ENCODE data around the gene EYA2. TPM values are rescaled to one million over a fixed set of nuclear protein-coding genes. Genes with fewer than 3 reads are reported as not detected.

The EYA2 gene
- total RNA-seq, 4 donors from 2014 or later, result 9.7 to 22.1 (median 14.3) TPM

DNA sequence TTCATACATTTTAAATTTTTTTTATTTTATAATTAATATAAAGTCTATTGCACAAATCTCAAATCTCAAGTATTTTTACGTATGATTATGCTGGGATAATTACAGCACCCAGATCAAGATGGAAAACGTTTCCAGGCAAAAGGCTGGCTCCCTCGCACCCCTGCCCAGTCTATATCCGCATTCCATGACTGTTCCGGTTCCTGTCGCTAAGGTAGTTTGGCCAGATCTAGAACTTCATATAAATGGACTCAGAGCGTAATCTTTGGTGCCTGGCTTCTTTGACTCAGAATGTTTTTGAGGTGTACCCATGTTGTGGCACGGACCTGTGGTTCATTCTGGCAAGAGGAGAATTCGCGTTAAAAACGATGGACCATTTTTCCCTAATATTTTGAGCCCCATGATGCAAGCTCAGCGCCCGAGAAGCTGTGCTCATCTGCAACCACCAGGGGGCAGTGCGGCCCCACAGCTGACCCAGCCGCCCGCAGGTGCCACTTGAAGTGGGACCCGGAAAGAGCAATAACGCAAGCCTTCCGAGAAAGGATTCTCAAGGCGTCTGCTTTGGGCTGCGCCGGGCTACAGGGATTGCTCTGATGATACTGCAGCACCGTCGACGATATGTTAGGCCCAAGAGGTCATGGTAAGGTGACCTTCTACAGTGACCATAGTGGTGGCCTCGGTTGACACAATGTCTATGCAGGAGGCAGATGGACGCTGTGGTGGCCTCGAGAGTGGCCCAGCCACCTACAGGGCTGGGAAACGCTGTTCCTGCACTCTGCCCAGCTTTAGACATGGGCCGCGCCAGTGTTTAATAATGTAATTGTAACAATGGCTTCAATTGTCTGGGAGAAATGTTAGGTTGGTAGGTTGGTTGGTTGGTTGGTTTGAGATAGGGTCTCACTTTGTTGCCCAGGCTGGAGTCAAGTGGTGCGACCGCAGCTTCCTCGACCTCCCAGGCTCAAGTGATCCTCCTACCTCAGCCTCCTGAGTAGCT, 301.7 kb downstream of the EYA2 start:
- intact Hi-C loops (cut with DNase I), result loop anchor here (5.0 kb wide), 2 partner anchors 186 to 444 kb away; no protein-coding TSS in a partner anchor
- Histone ChIP-seq H3K4me3 (no peak overlapping the region), H3K27ac (peak overlapping the region in 3 of 4 donors; percentile 3 to 33 (median 28)), H3K9me3 (no peaks in the 10 kb centered on the region), H3K4me1 (peaks cover 0 to 31% (median 0%) of the 10 kb centered on the region in 3 donors), H3K27me3 (no peaks in the 10 kb centered on the region), H3K36me3 (no peaks in the 10 kb centered on the region)
- WGBS, 2 donors, result 47 to 49% methylated on average over 25 to 29 of the region's 34 CpGs
- no peak for DNase-seq
- no peak for TF ChIP-seq POLR2A (IDR thresholded peaks at IDR 0.05)
- TF ChIP-seq, protein P1, sequence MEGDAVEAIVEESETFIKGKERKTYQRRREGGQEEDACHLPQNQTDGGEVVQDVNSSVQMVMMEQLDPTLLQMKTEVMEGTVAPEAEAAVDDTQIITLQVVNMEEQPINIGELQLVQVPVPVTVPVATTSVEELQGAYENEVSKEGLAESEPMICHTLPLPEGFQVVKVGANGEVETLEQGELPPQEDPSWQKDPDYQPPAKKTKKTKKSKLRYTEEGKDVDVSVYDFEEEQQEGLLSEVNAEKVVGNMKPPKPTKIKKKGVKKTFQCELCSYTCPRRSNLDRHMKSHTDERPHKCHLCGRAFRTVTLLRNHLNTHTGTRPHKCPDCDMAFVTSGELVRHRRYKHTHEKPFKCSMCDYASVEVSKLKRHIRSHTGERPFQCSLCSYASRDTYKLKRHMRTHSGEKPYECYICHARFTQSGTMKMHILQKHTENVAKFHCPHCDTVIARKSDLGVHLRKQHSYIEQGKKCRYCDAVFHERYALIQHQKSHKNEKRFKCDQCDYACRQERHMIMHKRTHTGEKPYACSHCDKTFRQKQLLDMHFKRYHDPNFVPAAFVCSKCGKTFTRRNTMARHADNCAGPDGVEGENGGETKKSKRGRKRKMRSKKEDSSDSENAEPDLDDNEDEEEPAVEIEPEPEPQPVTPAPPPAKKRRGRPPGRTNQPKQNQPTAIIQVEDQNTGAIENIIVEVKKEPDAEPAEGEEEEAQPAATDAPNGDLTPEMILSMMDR (IDR thresholded peaks at IDR 0.05), result peak; percentile 87 to 99 (median 95)

DNA sequence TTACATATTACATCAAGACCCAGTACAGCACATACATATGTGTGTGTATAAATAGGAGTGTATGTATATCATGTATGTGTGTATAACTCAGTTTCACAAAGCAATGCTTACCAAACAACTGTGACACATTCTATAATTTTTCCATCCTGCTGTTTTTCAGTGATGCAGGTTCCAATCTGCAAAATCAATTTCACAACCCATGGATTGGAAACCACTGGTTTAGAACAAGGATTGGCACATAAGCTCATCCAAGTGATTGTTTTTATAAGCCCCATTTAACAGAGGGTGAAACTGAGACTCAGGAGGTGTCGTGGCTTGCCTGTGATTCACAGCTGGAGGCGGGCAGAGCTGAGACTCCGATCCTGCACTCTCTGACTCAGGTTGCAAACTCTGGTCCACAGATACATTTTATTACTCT, 303.6 kb downstream of the EYA2 start:
- Histone ChIP-seq H3K27me3 (no peaks in the 10 kb centered on the region), H3K4me1 (peaks cover 0 to 48% (median 0%) of the 10 kb centered on the region in 3 donors), H3K36me3 (no peaks in the 10 kb centered on the region), H3K4me3 (no peak overlapping the region), H3K9me3 (no peaks in the 10 kb centered on the region), H3K27ac (peak overlapping the region in 3 of 4 donors; percentile 26 to 67 (median 58))
- intact Hi-C loops (cut with DNase I), result loop anchor here (5.0 kb wide), 2 partner anchors 184 to 446 kb away; no protein-coding TSS in a partner anchor
- no peak for TF ChIP-seq POLR2A (IDR thresholded peaks at IDR 0.05)
- TF ChIP-seq, protein P1 (IDR thresholded peaks at IDR 0.05), result no peak
- DNase-seq, result no peak
- 13 to 22% methylated on average over 3 of the region's 3 CpGs for WGBS, 2 donors

DNA sequence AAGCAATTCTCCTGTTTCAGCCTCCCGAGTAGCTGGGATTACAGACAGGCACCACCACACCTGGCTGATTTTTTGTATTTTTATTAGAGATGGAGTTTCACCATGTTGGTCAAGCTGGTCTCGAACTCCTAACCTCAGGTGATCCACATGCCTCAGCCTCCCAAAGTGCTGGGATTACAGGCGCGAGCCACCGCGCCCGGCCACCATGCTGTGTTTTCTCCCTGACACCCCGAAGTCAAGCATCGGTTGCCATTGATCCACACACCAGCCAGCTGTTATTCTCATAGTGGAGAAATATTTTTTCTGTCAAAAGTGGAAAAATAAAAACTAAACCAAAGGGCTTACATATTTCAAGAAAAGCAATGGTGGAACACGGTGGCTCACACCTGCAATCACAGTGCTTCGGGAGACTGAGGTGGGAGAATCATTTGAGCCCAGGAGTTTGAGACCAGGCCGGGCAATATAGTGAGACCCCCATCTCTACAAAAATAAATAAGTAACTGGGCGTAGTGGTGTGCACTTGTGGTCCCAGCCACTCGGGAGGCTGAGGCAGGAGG, 304.4 kb downstream of the EYA2 start:
- H3K27me3 ChIP-seq, result no peaks in the 10 kb centered on the region
- no peaks in the 10 kb centered on the region for H3K9me3 ChIP-seq
- intact Hi-C loops (cut with DNase I), result loop anchor here (5.0 kb wide), 2 partner anchors 183 to 447 kb away; no protein-coding TSS in a partner anchor
- WGBS, 2 donors, result 86 to 96% methylated on average over 14 of the region's 14 CpGs
- TF ChIP-seq POLR2A (IDR thresholded peaks at IDR 0.05), result no peak
- TF ChIP-seq, protein P1 (IDR thresholded peaks at IDR 0.05), result no peak
- H3K27ac ChIP-seq, result no peak overlapping the region
- no peak overlapping the region for H3K4me3 ChIP-seq
- no peak for DNase-seq
- H3K4me1 ChIP-seq, result peaks cover 0 to 57% (median 0%) of the 10 kb centered on the region in 3 donors
- H3K36me3 ChIP-seq, result no peaks in the 10 kb centered on the region

DNA sequence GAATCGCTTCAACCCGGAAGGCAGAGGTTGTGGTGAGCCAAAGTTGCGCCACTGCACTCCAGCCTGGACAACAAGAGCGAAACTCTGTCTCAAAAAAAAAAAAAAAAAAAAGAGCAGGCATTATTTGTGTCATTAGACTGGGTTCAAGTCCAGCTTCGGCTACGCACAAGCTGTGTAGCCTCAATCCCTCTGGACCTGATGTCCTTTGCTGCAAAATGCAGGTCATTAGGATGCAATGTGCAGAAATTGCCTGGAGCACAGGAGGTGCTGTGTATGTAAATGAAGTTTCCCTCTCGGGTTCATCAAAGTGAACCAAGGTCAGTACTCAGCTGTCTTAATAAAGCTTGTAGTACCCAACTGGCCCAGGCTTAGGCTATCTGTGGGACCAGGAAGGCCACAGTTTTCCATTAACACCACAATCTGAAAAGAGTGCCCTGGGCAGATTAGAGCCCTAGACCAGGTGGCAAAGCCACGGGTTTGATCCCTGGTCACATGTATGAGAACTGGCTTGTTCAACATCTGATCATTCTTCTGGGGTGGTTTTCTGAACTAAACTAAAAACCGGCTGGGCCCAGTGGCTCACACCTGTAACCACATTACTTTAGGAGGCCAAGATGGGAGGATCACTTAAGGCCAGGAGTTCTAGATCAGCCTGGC, 306.6 kb downstream of the EYA2 start:
- TF ChIP-seq, protein P1 (IDR thresholded peaks at IDR 0.05), result no peak
- TF ChIP-seq POLR2A (IDR thresholded peaks at IDR 0.05), result no peak
- intact Hi-C loops (cut with DNase I), result no loop called here
- Histone ChIP-seq H3K4me3 (no peak overlapping the region), H3K4me1 (peaks cover 0 to 66% (median 5%) of the 10 kb centered on the region in 3 donors), H3K9me3 (no peaks in the 10 kb centered on the region), H3K27me3 (no peaks in the 10 kb centered on the region), H3K27ac (peak overlapping the region in 1 of 4 donors; percentile 50), H3K36me3 (no peaks in the 10 kb centered on the region)
- WGBS, 2 donors, result 76 to 90% methylated on average over 9 of the region's 9 CpGs
- DNase-seq, result no peak
